Suppressor macrophage (primary cell): ENCODE data around the gene ZNF579.
A peak's percentile ranks its signal among the peaks of the same experiment; 100 is the strongest.

Experiments used
- DNase-seq, 4 experiments: peaks; one replicate each; pipeline ENCODE4 v3.0.0-alpha.2; 2020 to 2022

The ZNF579 gene

DNA sequence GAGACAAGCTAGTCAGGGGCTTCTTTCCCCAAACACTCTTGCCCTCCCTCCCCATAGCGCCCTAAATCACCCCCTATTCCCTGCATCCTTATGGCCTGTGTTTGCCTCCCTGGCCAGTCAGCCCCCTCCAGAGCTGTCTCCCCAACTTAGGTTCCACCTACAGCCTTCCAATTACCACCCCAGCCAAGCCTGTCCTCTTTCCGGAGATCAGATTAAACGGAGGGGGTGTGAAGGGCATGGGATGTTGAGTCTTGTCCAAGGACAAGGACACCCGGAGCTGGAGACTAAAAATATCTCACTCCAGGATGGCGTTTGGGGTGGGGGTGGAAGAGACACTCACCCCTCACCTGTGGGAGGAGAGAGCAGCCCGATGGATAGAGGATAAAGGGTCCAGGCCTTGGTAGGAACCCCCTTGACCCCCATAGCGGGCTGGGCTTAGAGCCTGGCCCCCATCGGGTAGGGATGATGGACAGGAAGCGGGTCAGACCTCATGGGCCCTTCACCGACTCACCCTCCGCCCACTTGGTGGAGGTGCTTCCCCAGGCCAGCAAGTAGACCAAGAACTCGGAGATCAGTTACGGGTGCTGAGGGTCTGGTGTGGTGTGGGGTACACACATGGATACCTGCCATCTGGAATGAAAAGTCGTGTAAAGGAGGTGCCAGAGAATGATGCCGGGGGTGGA, 30.8 kb upstream of the ZNF579 start:
- DNase-seq = no peak

DNA sequence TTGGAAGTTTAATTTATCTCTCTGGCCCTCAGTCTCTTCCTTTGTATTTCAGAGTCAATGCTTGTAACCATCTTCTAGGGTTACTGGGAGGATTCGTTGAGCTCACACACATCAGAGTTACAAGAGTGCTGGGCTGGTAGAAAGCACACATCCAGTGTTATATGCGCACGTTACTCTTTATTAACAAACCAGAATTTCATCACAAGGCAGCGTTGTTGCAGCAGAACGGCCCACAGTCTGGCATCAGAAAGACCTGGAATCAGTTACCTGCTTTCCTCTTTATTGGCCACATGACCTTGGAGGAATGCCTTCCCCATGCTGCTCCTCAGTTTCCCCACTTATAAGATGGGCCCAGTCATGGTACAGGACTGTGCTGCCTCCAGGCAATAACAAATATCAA, 28.7 kb upstream of the ZNF579 start:
- DNase-seq = no peak

DNA sequence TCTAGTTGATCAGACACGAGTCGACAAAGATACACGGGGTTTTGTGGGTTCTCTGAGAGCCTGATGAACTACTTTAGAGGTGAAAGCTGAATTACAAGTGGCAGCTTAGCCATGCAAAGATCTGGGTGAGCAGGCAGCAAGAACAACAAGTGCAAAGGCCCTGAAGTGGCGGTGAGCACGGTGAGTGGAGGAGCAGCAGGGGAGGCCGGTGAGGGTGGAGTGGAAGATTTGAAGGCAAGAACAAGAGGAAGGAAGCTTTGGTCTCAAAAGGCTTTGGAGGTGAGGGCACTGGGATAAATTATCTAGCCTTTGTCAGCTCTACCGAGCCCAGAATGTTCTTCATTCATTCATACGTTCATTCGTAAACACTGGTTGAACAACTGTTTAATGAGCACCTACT, 26.2 kb upstream of the ZNF579 start:
- no peak for DNase-seq

DNA sequence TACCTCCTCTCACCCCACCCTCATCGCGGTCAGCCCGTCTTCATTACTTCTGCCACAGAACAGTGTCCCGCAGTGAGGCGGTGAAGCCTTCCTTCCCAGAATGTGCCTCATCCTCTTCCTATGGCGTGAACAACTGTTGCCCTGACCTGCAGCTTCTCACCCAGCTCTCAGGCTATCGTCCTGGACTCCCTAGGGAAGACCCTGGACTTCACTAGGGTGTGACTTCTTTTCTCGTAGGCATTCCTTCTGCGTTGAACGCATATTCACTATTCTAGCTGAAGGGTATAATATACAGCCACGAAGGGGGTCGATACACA, 25.8 kb upstream of the ZNF579 start:
- DNase-seq = no peak

DNA sequence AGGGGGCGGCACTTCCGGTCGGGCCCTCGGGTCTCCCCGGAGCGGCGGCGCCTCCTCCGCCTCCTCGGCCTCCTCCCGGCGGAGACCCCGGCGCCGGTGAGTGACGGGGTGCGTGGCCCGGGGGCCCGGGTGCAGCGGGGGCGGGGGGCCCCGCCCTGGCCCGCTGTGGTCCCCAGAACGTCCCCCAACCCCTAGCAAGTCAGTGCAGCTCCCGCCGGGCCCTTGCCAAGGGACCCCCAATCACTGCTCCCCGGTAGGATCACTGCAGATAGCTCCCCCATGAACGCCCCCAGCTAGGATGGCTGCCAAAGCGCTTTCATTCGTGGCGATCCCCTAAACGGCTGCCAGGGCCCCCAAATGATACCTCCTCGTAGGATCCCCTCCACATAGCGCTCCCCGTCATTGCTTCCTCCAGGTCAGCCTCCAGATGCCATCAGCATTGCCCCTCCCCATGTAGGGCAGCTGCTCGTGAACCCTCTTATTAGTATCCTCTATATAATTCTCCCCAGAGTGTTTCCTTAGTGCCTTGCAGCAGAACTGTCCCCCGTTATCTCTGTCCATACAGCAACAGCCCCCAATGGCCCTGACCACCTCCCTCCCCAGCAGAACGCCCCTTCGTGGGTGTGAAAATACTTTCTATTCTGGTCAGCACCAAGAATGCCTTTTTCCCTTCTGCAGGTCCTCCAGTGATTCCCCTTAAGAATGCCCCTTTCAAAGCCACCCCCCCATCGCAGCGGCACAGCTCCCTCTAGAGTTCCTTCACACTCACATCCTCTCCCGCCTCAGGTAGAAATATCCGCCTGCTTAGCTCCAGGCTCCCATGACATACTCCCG, 25.2 kb upstream of the ZNF579 start, which contains the start of gene ZNF865:
TSS of gene ZNF865 (plus strand) at position 11 of the 834 bp plus-strand sequence. CDS start 7,972 bp downstream, outside the sequence.
- peak; percentile 67 to 82 (median 75) for DNase-seq

DNA sequence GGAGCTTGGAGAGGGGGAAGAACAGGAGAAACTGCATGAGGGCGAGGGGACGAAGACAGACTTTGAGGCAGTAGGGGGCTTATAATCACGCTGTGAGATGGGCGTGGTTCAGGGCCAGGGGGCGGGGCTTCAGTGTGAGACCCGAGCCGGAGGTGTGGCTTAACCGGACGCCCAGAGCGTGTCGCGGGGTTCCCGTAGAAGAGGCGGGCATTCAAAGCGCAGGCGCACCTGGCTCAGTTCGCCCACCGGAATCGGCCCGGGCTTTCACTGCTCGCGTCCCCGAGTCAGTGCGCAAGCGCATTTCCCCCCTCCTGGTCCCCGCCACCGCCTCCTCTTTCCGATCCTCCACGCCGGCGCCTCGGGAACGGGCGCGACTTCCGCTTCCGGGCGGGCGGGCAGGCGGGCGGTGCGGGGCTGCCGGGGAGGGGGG, 24.6 kb upstream of the ZNF579 start:
- DNase-seq = peak; percentile 98 to 99 (median 99)

DNA sequence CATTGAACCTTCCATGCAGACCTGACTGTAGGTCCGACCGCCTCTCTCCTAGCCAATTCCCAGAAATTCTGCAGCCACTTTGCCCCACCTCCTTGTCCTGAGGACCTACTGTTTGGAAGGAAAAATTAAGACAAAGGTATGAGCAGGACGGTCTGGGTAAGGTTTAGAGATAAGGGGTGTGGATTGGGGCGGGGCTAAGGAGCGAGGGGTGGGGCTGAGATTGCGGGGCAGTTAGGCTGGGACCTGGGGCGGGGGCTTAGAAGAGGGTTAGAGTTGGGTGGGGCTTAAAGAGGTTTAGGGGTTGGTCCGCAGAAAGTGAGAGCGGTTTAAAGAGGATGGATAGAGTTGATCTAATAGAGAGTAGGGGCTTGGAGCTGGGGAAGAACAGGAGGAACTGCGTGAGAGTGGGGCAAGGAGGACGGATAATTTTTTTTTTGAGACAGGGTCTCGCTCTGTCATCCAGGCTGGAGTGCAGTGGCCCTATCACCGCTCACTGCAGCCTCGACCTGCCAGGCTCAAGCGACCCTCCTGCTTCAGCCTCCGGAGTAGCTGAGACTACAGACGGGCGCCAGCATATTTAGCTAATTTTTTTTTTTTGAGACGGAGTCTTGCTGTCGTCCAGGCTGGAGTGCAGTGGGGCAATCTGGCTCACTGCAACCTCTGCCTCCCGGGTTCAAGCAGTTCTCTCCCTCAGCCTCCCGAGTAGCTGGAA, 23.1 kb upstream of the ZNF579 start:
- DNase-seq = no peak

DNA sequence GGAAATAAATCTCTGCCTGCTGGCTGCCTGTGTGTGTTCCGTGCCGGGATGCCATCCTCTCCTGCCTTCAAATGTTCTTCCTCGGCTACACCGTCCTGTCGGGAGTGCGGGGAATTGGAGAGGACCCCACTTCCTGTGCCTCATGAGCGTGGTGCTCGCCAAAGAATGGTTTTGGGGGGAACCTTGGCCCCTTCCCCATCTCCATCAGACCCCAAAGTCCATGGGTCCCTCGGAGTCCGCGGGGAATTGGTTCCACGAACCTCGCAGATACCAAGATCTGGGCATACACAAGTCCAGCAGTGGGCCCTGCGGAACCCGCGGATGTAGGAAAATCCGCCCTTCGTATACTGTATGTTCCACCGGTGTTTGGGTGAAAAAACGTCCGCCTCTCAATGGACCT, 22.5 kb upstream of the ZNF579 start:
- no peak for DNase-seq

DNA sequence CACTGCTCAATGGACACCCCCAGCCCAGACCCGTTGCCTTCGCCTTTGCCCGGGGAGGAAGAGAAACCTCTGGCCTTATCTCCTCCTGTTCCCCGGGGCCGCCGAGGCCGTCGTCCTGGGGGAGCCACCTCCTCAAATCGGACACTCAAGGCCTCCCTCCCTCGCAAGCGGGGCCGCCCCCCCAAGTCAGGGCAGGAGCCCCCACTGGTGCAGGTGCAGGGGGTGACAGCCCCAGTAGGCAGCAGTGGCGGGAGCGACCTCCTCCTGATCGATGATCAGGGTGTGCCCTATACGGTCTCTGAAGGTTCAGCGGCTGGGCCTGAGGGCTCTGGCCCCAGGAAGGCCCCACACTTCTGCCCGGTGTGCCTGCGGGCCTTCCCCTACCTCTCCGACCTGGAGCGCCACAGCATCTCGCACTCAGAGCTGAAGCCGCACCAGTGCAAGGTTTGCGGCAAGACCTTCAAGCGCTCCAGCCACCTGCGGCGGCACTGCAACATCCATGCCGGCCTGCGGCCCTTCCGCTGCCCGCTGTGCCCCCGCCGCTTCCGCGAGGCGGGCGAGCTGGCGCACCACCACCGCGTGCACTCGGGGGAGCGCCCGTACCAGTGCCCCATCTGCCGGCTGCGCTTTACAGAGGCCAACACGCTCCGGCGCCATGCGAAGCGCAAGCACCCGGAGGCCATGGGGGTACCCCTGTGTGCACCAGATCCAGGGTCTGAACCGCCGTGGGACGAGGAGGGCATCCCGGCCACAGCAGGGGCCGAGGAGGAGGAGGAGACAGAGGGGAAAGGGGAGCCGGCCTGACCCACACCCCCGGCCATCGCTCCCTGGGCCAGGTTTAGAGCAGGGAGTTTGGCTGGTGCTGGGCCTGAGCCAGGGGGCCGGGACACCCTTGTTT, 21.7 kb upstream of the ZNF579 start:
- no peak for DNase-seq

DNA sequence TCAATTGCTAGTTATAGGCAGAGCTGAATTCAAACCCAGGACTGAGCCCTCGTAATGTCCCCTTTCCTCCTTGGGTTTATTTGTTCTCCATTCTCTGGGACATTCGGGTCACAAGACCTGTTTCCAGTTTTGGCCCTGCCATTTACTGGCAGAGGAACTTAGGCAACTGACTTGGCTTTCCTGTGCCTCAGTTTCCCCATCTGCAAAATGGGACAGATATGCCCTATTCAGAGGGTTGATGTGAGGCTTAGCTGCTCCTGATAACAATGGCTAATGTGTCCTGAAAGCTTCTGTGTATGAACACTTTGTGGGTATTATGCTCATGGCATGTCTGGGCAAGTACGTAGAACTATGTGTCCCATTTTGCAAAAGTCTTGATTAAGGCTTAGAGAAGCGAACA, 20.4 kb upstream of the ZNF579 start:
- peak; percentile 16 to 58 (median 50) for DNase-seq

DNA sequence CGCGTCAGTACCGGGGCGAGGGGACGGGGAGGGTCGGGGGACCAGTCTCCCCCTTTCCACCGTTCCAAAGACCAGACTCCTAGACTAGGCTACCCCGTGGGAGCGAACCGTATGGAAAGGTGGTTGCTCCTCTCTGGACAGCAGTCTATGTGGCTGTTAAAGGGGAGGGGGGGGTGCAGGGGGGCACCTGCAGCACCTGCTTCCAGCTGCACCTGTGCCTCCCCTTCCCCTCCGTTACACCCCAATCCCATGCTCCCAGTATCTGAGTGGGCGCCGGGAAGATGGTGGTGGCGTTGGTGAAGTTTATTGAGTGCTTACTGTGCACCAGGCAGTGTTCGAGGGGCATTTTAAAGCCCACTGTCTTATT, 20.0 kb upstream of the ZNF579 start:
- DNase-seq = no peak

DNA sequence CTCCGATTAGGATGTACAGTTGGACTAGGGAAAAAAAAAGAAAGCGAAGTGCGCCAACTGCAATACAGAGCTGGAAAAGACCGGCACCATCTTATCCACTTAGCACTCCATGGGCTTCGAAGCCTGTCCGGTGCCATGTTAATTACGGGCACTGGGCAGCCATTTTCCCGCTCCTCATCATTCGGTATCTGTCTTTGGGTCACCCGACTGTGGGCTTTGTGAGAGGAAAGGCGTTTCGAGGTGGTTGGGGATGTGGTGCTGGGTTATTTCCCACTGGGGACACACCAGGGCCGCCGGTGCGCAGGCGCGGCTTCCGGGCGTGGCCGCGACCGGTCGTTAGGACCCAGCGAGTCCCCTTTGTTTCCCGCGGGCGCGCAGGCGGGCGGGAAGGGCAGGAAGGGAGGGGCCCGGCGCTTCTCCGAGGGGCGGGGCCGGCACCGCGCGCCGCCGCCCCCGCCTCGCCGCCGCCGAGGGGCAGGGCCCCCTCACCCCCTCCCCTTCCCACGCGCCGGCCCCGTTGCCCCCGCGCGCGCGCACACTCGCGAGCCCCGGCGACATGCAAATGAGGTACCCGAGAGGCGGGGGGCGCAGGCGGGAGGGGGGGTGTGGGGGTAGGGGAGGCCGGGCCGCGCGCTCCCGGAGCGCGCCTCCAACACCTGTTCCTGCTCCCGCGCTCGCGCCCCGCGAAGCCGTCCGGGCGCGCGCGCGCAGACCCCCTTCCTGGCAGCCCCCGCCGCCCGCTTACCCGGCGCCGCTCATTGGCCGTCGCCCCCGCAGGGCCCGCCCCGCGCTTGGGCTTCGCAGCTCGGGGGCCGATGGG, 19.4 kb upstream of the ZNF579 start, which contains the start of gene ZNF524:
TSS of gene ZNF524 (plus strand) at position 447 of the 820 bp plus-strand sequence. CDS start 1,825 bp downstream, outside the sequence.
- DNase-seq = peak; percentile 81 to 96 (median 90)

DNA sequence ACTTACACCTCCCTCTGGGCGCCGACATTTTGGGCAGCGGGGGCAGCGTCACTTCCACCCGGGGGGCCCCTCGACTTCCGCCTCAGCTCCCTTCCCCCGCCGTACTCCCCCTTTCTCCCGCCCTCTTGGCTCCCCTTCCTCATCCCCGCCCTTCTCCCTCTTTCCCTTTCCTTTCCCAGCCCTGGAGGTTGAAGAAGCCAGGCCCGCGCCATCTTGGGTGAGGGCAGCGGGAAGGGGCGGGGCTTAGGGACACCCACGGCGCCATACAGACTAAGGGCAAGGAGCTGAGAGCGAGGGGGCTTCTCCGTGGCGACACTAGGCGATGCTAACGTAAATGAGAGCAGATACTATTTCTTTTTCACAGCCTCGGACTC, 18.8 kb upstream of the ZNF579 start, which contains the start of gene FIZ1:
TSS of gene FIZ1 (minus strand) at position 50 of the 374 bp plus-strand sequence. CDS start 1,652 bp downstream, outside the sequence.
- peak; percentile 98 to 99 (median 98) for DNase-seq

DNA sequence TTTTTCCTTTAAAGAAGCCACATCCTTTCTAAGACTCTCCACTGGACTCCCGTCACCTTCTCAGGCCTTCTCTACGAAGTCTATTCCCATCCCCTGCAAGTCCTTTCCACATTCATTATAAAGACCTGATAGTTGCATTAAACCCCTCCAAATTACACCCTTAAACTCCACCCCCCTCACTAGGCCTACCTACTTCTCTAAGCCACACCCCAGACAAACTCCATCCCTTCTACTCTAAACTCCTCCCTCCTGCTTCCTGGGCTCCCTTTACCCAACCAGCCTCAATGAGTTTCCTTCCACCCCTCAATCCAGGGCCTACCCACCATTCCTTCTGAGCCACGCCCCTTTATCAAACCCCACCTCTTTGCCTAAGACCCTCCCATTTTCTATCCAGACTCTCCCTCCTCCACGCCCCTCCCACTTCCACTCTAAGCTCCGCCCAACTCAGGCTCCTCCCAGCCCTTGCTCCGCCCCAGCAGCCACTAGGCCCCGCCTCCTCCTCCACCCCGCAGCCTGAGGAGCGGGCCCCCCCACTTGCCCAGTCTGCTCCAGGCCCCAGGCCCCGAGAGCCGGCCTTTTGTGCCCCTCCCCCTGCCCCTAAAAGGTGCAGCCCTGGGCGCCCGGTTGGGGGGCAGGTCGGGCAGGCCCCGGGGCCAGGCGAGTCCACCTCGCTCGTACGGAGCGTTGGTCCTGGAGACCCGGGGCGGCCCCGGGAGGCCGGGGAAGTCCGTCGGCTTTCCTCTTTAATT, 18.2 kb upstream of the ZNF579 start:
- peak; percentile 97 to 98 (median 97) for DNase-seq

DNA sequence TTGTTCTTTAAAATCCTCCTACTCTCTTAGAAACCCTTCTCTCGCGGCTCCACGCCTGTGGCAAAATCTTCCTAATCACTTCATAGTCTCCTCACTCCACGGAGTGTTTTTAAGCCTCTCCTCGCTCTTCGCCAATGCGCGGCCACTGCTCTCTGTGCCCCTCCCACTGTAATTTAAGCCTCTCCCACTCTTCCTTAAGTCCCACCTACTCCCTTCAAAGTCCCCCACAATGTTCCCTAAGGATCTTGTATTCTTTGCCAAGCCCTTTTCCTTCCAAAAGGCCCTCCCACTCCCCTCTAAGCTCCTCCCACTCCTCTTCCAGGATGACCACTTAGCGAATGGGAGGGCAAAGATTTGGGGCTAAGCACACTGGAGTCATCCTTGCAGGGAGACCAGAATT, 17.4 kb upstream of the ZNF579 start:
- DNase-seq = no peak

DNA sequence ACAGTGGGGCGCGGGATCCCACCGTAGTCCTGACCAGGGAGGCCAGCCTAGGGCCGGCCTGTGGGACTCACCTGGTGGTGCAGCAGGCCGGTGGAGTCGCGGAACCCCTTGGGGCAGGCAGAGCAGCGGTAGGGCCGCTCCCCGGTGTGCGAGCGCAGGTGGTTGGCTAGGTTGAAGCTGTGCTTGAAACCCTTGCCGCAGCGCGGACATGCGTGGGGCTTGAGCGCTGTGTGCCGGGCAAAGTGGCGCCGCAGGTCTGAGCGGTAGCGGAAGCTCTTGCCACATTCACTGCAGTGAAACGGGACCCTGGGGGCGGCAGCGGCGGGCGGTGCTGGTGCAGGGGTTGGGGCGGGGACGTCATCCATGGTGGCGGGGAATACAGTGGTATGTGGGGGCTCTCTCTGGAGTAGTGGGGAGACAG, 16.9 kb upstream of the ZNF579 start:
- no peak for DNase-seq

DNA sequence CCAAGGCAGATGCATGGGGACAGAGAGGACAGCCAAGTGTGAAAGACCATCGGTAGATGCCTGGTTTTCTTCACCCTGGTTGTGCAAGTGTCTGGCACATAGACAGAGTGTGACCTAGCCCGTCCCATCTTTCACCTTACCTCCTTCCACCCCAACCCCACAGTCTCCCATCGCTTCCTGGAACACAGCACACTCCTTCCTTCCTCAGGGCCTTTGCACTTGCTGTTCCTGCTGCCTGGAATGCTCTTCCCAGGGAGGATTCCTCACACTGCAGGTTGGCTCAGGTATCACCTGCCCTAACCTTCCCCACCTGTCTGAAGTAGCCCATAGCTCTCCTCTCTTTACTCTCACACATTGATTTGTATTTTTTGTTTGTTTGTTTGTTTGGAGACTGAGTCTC, 15.7 kb upstream of the ZNF579 start:
- no peak for DNase-seq

DNA sequence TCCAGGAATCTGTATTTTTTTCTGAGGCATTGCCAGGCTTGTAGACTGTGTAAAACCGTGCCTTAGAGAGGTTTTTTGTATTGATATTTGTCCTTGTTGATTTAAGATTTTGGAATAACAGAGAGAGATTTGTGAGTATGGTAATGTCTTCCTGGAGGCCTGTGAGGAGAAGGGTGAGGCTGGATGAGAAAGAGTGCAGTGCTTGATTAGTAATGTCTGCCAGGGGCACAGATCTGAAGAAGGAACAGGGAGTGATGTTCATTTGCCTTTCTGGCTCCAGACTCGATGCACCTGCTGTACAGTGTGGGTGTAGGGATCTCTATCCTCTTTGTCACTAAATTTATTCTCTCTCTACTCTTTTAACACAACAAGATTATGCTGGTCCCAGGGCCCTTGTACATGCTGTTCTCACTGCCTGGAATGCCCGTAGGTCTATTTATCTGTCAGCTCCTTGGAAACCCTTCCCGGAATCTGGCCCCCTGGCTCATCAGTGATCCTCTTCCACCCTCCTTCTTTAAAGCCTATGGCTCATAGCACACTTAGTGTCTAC, 14.4 kb upstream of the ZNF579 start:
- no peak for DNase-seq

DNA sequence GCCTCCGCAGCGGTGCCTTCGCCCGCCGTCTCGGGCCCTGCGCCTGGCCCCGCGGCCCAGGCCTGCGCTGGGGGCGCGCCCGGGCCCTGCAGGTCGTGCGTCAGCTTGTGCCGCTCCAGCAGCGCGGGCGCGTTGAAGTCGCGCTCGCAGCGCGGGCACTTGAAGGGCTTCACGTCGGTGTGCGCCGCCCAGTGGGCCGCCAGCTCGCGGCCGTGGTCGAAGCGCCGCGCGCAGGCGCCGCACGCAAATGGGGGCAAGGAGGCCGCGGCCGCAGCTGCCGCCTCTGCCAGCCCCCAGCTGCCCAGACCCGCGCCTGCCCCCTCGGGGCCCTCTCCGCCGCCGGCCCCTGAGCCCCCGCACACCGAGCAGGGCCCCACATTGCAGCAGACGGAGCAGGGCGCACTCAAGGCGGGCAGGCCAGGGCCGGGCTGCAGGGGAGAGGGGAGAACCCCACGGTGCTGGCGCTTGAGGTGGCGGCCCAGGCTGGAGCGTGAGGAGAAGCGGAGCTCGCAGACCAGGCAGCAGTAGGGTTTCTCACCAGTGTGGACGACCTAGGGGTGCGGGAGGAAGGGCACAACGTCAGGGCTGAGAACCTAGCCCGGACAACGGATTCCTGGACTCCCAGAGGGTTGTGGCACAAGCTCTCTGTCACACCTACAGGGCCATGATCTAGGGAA, 12.6 kb upstream of the ZNF579 start:
- DNase-seq = no peak
